ENCODE data around the gene OSBPL9. TPM values are rescaled to one million over a fixed set of nuclear protein-coding genes. Genes with fewer than 3 reads are reported as not detected.

OSBPL9 gene
- total and polyA plus RNA-seq, 9 of the 15 experiments (the other 6 are each of a cell fraction or from before 2014, with no cell fraction given), result 43.9 to 217 (median 170) TPM

DNA sequence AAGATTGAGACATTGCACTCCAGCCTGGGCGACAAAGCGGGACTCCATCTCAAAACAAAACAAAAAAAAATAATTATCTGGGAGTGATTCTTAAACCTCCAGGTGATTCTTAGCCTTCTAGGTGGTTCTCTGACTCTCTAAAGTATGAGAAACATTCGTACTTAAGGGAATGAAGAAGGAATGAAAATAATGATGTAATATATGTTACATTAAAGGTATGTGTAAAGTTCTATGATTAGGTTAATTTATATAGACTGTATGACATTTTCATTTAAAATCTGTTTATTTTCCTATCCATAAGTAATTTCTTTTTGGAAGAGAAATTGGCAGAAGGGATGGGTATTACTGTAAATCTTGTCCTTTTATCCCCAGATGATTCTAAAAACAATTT, 34.7 kb downstream of the OSBPL9 start (continued):
- TF ChIP-seq, protein P1, sequence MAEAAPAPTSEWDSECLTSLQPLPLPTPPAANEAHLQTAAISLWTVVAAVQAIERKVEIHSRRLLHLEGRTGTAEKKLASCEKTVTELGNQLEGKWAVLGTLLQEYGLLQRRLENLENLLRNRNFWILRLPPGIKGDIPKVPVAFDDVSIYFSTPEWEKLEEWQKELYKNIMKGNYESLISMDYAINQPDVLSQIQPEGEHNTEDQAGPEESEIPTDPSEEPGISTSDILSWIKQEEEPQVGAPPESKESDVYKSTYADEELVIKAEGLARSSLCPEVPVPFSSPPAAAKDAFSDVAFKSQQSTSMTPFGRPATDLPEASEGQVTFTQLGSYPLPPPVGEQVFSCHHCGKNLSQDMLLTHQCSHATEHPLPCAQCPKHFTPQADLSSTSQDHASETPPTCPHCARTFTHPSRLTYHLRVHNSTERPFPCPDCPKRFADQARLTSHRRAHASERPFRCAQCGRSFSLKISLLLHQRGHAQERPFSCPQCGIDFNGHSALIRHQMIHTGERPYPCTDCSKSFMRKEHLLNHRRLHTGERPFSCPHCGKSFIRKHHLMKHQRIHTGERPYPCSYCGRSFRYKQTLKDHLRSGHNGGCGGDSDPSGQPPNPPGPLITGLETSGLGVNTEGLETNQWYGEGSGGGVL (CRISPR knock-in tag; IDR thresholded peaks at IDR 0.05), result no peak
- TF ChIP-seq FOSL1 (tag; conservative IDR thresholded peaks at IDR 0.05), result 0 out of 2 replicates have a peak, but pooled peaks have one; percentile 2

DNA sequence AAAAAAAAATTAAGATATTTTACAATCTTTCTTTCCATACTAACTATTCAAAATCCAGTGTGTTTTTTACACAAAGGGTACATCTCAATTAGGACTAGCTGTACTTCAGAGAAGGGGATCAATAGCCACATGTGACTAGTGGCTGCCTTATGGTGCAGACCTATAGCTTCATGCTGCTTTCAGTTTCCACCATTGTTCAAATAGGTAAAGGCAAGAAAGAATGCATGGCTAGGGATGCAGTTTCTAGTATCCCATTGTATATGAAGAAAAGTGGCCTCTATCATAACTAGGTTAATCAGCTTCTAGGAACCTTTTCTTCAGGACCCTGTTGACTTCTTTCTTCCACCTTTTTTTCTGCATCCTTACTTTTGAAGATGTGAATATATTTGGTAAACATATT, 35.7 kb downstream of the OSBPL9 start:
- ChIA-PET CTCF (ENCODE audit: low intra/inter-chr PET ratio) (no interaction called here), POLR2A (interaction anchor here (2.0 kb wide), 1 partner anchor 12 kb away, joined by 5 read pairs; no protein-coding TSS in a partner anchor)
- ATAC-seq (no peak), FAIRE-seq (no peak), DNase-seq (ENCODE audit: extremely low read depth in 1 of 4, low spot score in 3 of 4) (no peak)
- Histone ChIP-seq H3K27me3 (ENCODE audit: control insufficient read depth in 2 of 2, insufficient read depth in 2 of 2, low read length in 2 of 2) (no peaks in the 10 kb centered on the region), H3K9me3 (replicated peaks; ENCODE audit: control insufficient read depth, insufficient read depth, low read depth, low read length) (no peaks in the 10 kb centered on the region), H3K4me1 (replicated peaks in 1 of 2; ENCODE audit: control insufficient read depth in 2 of 2, insufficient read depth in 2 of 2, low read length in 2 of 2) (peaks cover 12 to 36% of the 10 kb centered on the region in 2 experiments), H3K79me2 (ENCODE audit: control insufficient read depth, insufficient read depth, low read length) (peaks cover 34% of the 10 kb centered on the region), H3K36me3 (ENCODE audit: control insufficient read depth, insufficient read depth, low read length) (peaks cover 14% of the 10 kb centered on the region; the same call in 1 of the 3 replicates), H3K9me1 (ENCODE audit: control insufficient read depth, insufficient read depth, low read length) (no peaks in the 10 kb centered on the region), H3K9ac (ENCODE audit: insufficient read depth in 1 of 2, low read depth in 2 of 2, low read length in 2 of 2) (no peak overlapping the region), H3K27ac (ENCODE audit: extremely low read depth, low read depth, low read length) (no peak overlapping the region), H4K20me1 (replicated peaks; ENCODE audit: control insufficient read depth, insufficient read depth, low read length) (peaks cover 7% of the 10 kb centered on the region; the same call in 1 of the 2 replicates), H3K4me2 (ENCODE audit: insufficient read depth, low read length) (no peak overlapping the region), H3K4me3 (no peak overlapping the region), H2AFZ (ENCODE audit: low read depth, low read length) (no peak overlapping the region)
- intact Hi-C loops (cut with micrococcal nuclease) (no loop called here), in situ Hi-C loops (cut with MboI) (no loop called here)
- no TSS peak for BruUV-seq (replicated peaks)
- TF ChIP-seq HDAC1 (IDR thresholded peaks at IDR 0.05), result no peak
- TF ChIP-seq, protein P2, sequence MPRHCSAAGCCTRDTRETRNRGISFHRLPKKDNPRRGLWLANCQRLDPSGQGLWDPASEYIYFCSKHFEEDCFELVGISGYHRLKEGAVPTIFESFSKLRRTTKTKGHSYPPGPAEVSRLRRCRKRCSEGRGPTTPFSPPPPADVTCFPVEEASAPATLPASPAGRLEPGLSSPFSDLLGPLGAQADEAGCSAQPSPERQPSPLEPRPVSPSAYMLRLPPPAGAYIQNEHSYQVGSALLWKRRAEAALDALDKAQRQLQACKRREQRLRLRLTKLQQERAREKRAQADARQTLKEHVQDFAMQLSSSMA (CRISPR knock-in tag; IDR thresholded peaks at IDR 0.05), result no peak
- no peak for TF ChIP-seq ZNF717 (CRISPR knock-in tag; IDR thresholded peaks at IDR 0.05)
- TF ChIP-seq, protein P3, sequence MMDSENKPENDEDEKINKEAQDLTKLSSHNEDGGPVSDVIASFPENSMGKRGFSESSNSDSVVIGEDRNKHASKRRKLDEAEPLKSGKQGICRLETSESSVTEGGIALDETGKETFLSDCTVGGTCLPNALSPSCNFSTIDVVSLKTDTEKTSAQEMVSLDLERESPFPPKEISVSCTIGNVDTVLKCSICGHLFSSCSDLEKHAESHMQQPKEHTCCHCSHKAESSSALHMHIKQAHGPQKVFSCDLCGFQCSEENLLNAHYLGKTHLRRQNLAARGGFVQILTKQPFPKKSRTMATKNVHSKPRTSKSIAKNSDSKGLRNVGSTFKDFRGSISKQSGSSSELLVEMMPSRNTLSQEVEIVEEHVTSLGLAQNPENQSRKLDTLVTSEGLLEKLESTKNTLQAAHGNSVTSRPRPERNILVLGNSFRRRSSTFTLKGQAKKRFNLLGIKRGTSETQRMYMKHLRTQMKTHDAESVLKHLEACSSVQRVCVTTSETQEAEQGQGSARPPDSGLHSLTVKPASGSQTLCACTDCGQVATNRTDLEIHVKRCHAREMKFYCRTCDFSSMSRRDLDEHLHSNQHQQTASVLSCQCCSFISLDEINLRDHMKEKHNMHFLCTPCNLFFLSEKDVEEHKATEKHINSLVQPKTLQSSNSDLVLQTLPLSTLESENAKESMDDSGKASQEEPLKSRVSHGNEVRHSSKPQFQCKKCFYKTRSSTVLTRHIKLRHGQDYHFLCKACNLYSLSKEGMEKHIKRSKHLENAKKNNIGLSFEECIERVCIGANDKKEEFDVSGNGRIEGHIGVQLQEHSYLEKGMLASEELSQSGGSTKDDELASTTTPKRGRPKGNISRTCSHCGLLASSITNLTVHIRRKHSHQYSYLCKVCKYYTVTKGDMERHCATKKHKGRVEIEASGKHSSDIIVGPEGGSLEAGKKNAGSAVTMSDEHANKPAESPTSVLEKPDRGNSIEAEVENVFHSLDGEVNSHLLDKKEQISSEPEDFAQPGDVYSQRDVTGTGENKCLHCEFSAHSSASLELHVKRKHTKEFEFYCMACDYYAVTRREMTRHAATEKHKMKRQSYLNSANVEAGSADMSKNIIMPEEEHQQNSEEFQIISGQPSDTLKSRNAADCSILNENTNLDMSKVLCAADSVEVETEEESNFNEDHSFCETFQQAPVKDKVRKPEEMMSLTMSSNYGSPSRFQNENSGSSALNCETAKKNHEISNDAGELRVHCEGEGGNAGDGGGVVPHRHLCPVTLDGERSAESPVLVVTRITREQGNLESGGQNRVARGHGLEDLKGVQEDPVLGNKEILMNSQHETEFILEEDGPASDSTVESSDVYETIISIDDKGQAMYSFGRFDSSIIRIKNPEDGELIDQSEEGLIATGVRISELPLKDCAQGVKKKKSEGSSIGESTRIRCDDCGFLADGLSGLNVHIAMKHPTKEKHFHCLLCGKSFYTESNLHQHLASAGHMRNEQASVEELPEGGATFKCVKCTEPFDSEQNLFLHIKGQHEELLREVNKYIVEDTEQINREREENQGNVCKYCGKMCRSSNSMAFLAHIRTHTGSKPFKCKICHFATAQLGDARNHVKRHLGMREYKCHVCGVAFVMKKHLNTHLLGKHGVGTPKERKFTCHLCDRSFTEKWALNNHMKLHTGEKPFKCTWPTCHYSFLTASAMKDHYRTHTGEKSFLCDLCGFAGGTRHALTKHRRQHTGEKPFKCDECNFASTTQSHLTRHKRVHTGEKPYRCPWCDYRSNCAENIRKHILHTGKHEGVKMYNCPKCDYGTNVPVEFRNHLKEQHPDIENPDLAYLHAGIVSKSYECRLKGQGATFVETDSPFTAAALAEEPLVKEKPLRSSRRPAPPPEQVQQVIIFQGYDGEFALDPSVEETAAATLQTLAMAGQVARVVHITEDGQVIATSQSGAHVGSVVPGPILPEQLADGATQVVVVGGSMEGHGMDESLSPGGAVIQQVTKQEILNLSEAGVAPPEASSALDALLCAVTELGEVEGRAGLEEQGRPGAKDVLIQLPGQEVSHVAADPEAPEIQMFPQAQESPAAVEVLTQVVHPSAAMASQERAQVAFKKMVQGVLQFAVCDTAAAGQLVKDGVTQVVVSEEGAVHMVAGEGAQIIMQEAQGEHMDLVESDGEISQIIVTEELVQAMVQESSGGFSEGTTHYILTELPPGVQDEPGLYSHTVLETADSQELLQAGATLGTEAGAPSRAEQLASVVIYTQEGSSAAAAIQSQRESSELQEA (IDR thresholded peaks at IDR 0.05; ENCODE audit: low read depth), result no peak
- no peak for TF ChIP-seq ZNF586 (CRISPR knock-in tag; conservative IDR thresholded peaks at IDR 0.05)
- TF ChIP-seq ZNF830 (CRISPR knock-in tag; IDR thresholded peaks at IDR 0.05), result no peak
- TF ChIP-seq POLR2B (IDR thresholded peaks at IDR 0.05; ENCODE audit: low read depth, partially characterized antibody), result no peak
- TF ChIP-seq ERF (CRISPR knock-in tag; IDR thresholded peaks at IDR 0.05), result no peak
- TF ChIP-seq, protein P4, sequence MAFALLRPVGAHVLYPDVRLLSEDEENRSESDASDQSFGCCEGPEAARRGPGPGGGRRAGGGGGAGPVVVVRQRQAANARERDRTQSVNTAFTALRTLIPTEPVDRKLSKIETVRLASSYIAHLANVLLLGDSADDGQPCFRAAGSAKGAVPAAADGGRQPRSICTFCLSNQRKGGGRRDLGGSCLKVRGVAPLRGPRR (CRISPR knock-in tag; IDR thresholded peaks at IDR 0.05), result no peak
